Measurements from ENCODE around the gene IFNA6. TPM values are rescaled to one million over a fixed set of nuclear protein-coding genes. Genes with fewer than 3 reads are reported as not detected.

IFNA6 gene
- total and polyA plus RNA-seq, 9 donors, result 0.12 TPM; not detected in 8

- 70 to 74% (median 71%) methylated on average over 3 of the region's 3 CpGs for WGBS, 3 donors
- H3K27me3 ChIP-seq, result no peaks in the 10 kb centered on the region
- no peaks in the 10 kb centered on the region for H3K9me3 ChIP-seq
- H3K27ac ChIP-seq, result no peak overlapping the region
- TF ChIP-seq EP300 (IDR thresholded peaks at IDR 0.05), result no peak
- no peak for TF ChIP-seq POLR2A (IDR thresholded peaks at IDR 0.05)
- TF ChIP-seq, protein P1, sequence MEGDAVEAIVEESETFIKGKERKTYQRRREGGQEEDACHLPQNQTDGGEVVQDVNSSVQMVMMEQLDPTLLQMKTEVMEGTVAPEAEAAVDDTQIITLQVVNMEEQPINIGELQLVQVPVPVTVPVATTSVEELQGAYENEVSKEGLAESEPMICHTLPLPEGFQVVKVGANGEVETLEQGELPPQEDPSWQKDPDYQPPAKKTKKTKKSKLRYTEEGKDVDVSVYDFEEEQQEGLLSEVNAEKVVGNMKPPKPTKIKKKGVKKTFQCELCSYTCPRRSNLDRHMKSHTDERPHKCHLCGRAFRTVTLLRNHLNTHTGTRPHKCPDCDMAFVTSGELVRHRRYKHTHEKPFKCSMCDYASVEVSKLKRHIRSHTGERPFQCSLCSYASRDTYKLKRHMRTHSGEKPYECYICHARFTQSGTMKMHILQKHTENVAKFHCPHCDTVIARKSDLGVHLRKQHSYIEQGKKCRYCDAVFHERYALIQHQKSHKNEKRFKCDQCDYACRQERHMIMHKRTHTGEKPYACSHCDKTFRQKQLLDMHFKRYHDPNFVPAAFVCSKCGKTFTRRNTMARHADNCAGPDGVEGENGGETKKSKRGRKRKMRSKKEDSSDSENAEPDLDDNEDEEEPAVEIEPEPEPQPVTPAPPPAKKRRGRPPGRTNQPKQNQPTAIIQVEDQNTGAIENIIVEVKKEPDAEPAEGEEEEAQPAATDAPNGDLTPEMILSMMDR (IDR thresholded peaks at IDR 0.05), result no peak
- no peak for DNase-seq
- H3K36me3 ChIP-seq, result no peaks in the 10 kb centered on the region
- no peaks in the 10 kb centered on the region for H3K4me1 ChIP-seq (ENCODE audit: insufficient read depth)
- intact Hi-C loops (cut with DNase I), result no loop called here
- no peak overlapping the region for H3K4me3 ChIP-seq
Observed at GRCh38 chr9:21348430-21348970, 2.2 kb downstream of the IFNA6 start.

- WGBS, 3 donors, result 91 to 97% (median 91%) methylated on average over 4 of the region's 4 CpGs
- intact Hi-C loops (cut with DNase I), result no loop called here
Observed at GRCh38 chr9:21340735-21341134, 10.0 kb downstream of the IFNA6 start.

GRCh38 chr9:21336457-21336856 is 14.2 kb downstream of the IFNA6 start:
- Histone ChIP-seq H3K9me3 (no peaks in the 10 kb centered on the region), H3K4me3 (no peak overlapping the region), H3K4me1 (ENCODE audit: insufficient read depth) (peaks cover 8% of the 10 kb centered on the region), H3K27me3 (no peaks in the 10 kb centered on the region), H3K36me3 (no peaks in the 10 kb centered on the region), H3K27ac (no peak overlapping the region)
- no peak for DNase-seq
- intact Hi-C loops (cut with DNase I), result no loop called here
- TF ChIP-seq EP300 (IDR thresholded peaks at IDR 0.05) (no peak), POLR2A (IDR thresholded peaks at IDR 0.05) (no peak)
- TF ChIP-seq, protein P1 (IDR thresholded peaks at IDR 0.05), result no peak

More at GRCh38 chr9:21340735-21341134, 10.0 kb downstream of the IFNA6 start:
- Histone ChIP-seq H3K4me3 (no peak overlapping the region), H3K36me3 (no peaks in the 10 kb centered on the region), H3K4me1 (ENCODE audit: insufficient read depth) (no peaks in the 10 kb centered on the region), H3K27ac (no peak overlapping the region), H3K27me3 (no peaks in the 10 kb centered on the region), H3K9me3 (no peaks in the 10 kb centered on the region)
- no peak for DNase-seq
- TF ChIP-seq, protein P1 (IDR thresholded peaks at IDR 0.05), result no peak
- no peak for TF ChIP-seq POLR2A (IDR thresholded peaks at IDR 0.05)
- TF ChIP-seq EP300 (IDR thresholded peaks at IDR 0.05), result no peak

DNA sequence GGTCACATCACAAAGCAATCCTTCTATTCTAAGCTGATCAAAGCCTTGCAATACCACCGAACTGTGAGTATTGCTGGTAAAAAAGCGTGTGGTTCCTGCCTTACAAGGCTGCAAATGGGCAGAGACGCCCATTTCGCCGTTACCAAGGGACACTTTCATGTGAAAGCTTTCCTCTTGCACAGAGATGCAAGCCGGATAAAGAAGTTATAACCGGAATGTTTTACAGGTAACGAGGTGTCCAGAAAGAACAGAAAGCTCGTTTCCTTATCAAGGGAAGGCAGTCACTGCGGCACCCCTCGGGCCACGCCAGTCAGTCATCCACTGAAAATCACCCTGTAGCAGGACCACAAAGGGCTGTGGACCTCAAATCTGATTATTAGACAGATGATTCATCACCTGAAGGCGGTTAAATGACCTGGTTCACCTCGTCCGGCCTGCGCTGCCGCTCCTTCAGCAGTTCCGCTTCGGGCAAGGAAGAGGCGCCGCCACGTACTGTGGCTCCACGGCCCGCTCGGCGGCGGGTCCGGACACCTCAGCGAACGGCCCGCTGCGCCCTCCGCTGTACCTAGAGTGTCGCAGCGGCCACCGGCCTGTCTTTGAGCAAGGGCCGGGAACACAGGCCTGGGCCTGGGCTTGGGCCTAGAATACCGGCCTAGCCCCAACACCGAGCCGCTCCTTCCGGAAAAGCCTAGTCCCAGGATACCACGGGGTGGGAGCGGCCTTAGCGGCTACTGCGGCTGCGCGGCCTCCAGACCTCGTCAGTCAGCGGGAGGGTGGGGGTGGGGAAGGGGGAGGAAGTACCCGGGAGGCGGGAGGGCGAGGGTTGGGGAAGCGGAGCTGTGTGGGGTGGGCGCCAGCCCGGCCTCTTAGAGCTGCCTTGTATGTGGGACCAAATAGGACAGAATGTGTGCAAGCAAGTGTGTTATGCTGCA is 15.7 kb downstream of the IFNA6 start, which contains the start of gene KLHL9:
Gene KLHL9 (minus strand): TSS at position 704 of the 932 bp plus-strand sequence. CDS start 545 bp downstream, at position 159.
- Histone ChIP-seq H3K4me1 (ENCODE audit: insufficient read depth) (peaks cover 9% of the 10 kb centered on the region), H3K4me3 (peak within 1 kb of the TSS; percentile 81), H3K27ac (peak within 1 kb of the TSS; percentile 86 to 92), H3K36me3 (no peaks in the 10 kb centered on the region), H3K9me3 (no peaks in the 10 kb centered on the region), H3K27me3 (no peaks in the 10 kb centered on the region)
- intact Hi-C loops (cut with DNase I), result no loop called here
- TF ChIP-seq POLR2A (IDR thresholded peaks at IDR 0.05) (peak; percentile 65), EP300 (IDR thresholded peaks at IDR 0.05) (no peak)
- TF ChIP-seq, protein P1 (IDR thresholded peaks at IDR 0.05), result peak in 1 of 3 donors; percentile 15
- peak; percentile 92 to 95 (median 93) for DNase-seq
- 0 to 1% (median 1%) methylated on average over 37 to 55 of the region's 55 CpGs for WGBS, 3 donors
